GM12878 (cell line): ENCODE data around the gene HOXD9. TPM values are rescaled to one million over a fixed set of nuclear protein-coding genes. Genes with fewer than 3 reads are reported as not detected.

Source experiments
- ATAC-seq: fragments of 200-7000 bp; cut with Tn5 transposase; 3 replicates; pipeline ENCODE4 v1.9.1; 2020; ENCODE audit warnings: mild to moderate bottlenecking, moderate library complexity
- BruUV-seq: library from RNA; stranded (reverse); fragments of 400-500 nt; replicated peaks from 2 replicates; lab custom pipeline; 2021; lab: Mats Ljungman, UMichigan
- CTCF ChIA-PET: fragments of 300-600 bp; sonication (Branson Sonifier 250); formaldehyde crosslinking; extraction: SDS; loops from one replicate; lab custom pipeline; 2021; ENCODE audit warnings: inconsistent platforms; lab: Yijun Ruan, JAX
- POLR2A ChIA-PET: fragments of 350-600 bp; formaldehyde crosslinking; extraction: SDS; loops from one replicate; lab custom pipeline; 2021; ENCODE audit warnings: inconsistent platforms; lab: Charles Lee
- RAD21 ChIA-PET: fragments of 300-600 bp; sonication (Branson Sonifier 250); formaldehyde crosslinking; loops from one replicate; lab custom pipeline; 2023; ENCODE audit warnings: antibody characterized with exemption; ENCODE audit not compliant: unreplicated experiment; lab: Charles Lee
- SMC1A ChIA-PET: fragments of 300-600 bp; sonication (Branson Sonifier 250); formaldehyde crosslinking; loops from one replicate; lab custom pipeline; 2023; ENCODE audit not compliant: unreplicated experiment, uncharacterized antibody; lab: Charles Lee
- DNase-seq: peaks from one replicate; pipeline ENCODE4 v3.0.0-alpha.2; 2011; ENCODE audit warnings: low read depth, low spot score
- FAIRE-seq: peaks from 3 replicates; lab custom pipeline; 2011; peaks lifted over from hg19 to GRCh38; lab: Jason Lieb, UNC
- H2AFZ ChIP-seq: 2 replicates; pipeline ENCODE4 v1.6.0; 2011; ENCODE audit warnings: low read depth, low read length, control low read depth; ENCODE audit not compliant: control insufficient read depth
- H3K27ac ChIP-seq: 2 replicates; pipeline ENCODE4 v1.5.1; 2011; ENCODE audit warnings: control low read depth; ENCODE audit not compliant: control insufficient read depth, insufficient read depth
- H3K27me3 ChIP-seq, 2 experiments: replicated peaks in 1 of 2; 2 replicates each; pipeline versions ENCODE4 v1.6.0 to v1.6.1; 2011; ENCODE audit warnings: low read length in 1 of 2; ENCODE audit not compliant: control insufficient read depth in 2 of 2, insufficient read depth in 2 of 2
- H3K36me3 ChIP-seq, 2 experiments: 2 replicates each; pipeline ENCODE4 v1.5.1; 2011; ENCODE audit warnings: low read length in 1 of 2; ENCODE audit not compliant: control insufficient read depth in 2 of 2, insufficient read depth in 2 of 2
- H3K4me1 ChIP-seq: 2 replicates; pipeline ENCODE4 v1.6.1; 2011; ENCODE audit warnings: mild to moderate bottlenecking, low read length, moderate library complexity, mixed read lengths; ENCODE audit not compliant: control insufficient read depth, insufficient read depth
- H3K4me2 ChIP-seq: 2 replicates; pipeline ENCODE4 v1.6.0; 2011; ENCODE audit warnings: control low read depth; ENCODE audit not compliant: control insufficient read depth, insufficient read depth
- H3K4me3 ChIP-seq: fragments of 200-600 bp; sonication (generic); 2 replicates; pipeline ENCODE4 v1.5.1; 2016
- H3K79me2 ChIP-seq: 2 replicates; pipeline ENCODE4 v1.6.0; 2011; ENCODE audit warnings: low read length; ENCODE audit not compliant: control insufficient read depth, insufficient read depth
- H3K9ac ChIP-seq: 2 replicates; pipeline ENCODE4 v1.8.0; 2011; ENCODE audit warnings: low read length, control low read depth, mixed read lengths; ENCODE audit not compliant: control insufficient read depth, insufficient read depth
- H3K9me3 ChIP-seq: replicated peaks from 3 replicates; pipeline ENCODE4 v1.5.1; 2011; ENCODE audit warnings: mild to moderate bottlenecking, low read length; ENCODE audit not compliant: control insufficient read depth, insufficient read depth
- H4K20me1 ChIP-seq: 2 replicates; pipeline ENCODE4 v1.6.0; 2011; ENCODE audit not compliant: control insufficient read depth, insufficient read depth
- CEBPZ ChIP-seq: fragments of 150-350 bp; IDR thresholded peaks from 2 replicates; pipeline ENCODE4 v1.6.1; 2016; ENCODE audit warnings: low read depth, low read length
- FOS ChIP-seq: IDR thresholded peaks from 3 replicates; pipeline ENCODE4 v1.6.1; 2011; ENCODE audit warnings: borderline replicate concordance; ENCODE audit not compliant: insufficient read length; ENCODE audit errors: extremely low read depth
- KAT2A ChIP-seq: conservative IDR thresholded peaks from 2 replicates; pipeline ENCODE4 v1.6.1; 2011; ENCODE audit warnings: low read depth, low read length; ENCODE audit not compliant: control insufficient read depth
- MTA2 ChIP-seq: fragments of 450-650 bp; IDR thresholded peaks from 2 replicates; pipeline ENCODE4 v1.6.1; 2016; ENCODE audit warnings: low read depth, mild to moderate bottlenecking, moderate library complexity
- WGBS: methylation state at CpG from one replicate; pipeline ENCODE4 v1.1.6; 2016; ENCODE audit warnings: low lambda C conversion rate; ENCODE audit not compliant: insufficient replicate concordance, insufficient coverage; ENCODE audit errors: missing lambda C conversion rate; 5-methylcytosine and 5-hydroxymethylcytosine counted together
- in situ Hi-C: fragments of 300-500 bp; cut with MboI; formaldehyde crosslinking; loops from 9 replicates; pipeline ENCODE4 v1.14.3; 2018; ENCODE audit warnings: mixed read lengths
- intact Hi-C: fragments of 100-400 bp; cut with micrococcal nuclease; formaldehyde crosslinking; loops from one replicate; pipeline ENCODE4 v1.14.2; 2022; ENCODE audit not compliant: unreplicated experiment
- polyA plus RNA-seq, 11 experiments: library from polyadenylated mRNA; depleted of rRNA in 4 of 11; unstranded in 6 of 11; stranded (reverse) in 5 of 11; fragments of >200 nt; fragmentation: Nextera tagmentation in 4 of 11; fragmentation: Illumina TruSeq in 1 of 11; extraction: Ambion mirVana in 4 of 11; extraction: Trizol in 1 of 11; gene quantifications; 1 replicate in 1 of 11; 2 replicates in 10 of 11; pipeline versions ENCODE4 v1.2.1 to v1.2.3, GENCODE V29; 2011 to 2016; ENCODE audit warnings: inconsistent platforms in 2 of 11, missing spikeins in 2 of 11, low read depth in 1 of 11
- total RNA-seq, 4 experiments: library from RNA; depleted of rRNA in 3 of 4; stranded (reverse); fragments of >200 nt in 3 of 4; fragmentation: Illumina TruSeq in 1 of 4; extraction: Trizol in 1 of 4; gene quantifications; 2 replicates each; pipeline versions ENCODE4 v1.2.1 to v1.2.3, GENCODE V29; 2013 to 2021

Gene HOXD9
- total and polyA plus RNA-seq, 10 of the 15 experiments (the other 5 are each of a cell fraction or from before 2014, with no cell fraction given): not detected

DNA sequence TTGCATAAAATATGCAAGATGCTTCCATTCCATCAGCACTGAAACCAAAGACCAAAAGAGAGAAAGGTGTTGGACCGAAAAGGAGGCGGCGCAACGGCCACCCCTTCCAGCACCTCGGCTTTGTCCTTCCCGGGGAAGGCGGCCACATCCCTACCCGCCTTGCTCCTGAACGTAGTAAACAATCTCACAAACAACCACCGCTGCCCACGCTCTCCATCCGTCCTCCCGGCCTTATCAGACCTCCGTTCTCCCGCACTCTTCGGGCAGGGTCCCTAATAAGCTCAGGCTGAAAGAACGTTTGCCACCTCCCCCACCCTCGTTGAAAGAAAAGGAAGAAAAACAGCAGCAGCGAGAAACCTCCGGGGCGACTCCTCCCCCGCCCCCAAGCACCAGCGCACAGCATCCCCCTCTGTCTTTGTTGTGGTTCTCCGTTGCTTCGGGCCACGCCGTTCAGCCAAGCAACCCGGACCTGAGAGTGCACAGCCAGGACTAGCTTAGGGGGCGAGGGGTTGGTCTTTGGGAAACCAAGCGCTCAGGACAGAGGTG is 43.2 kb upstream of the HOXD9 start:
- Histone ChIP-seq H3K4me3 (no peak overlapping the region), H3K4me2 (no peak overlapping the region), H3K4me1 (no peaks in the 10 kb centered on the region), H4K20me1 (no peaks in the 10 kb centered on the region), H3K9ac (no peak overlapping the region), H3K27me3 (peaks cover 2 to 21% of the 10 kb centered on the region in 2 experiments), H3K79me2 (no peaks in the 10 kb centered on the region), H2AFZ (no peak overlapping the region), H3K27ac (no peak overlapping the region), H3K36me3 (no peaks in the 10 kb centered on the region), H3K9me3 (peaks cover 20% of the 10 kb centered on the region; the same call in 2 of the 3 replicates)
- BruUV-seq: no TSS peak
- DNase-seq (no peak), FAIRE-seq (no peak), ATAC-seq (no peak)
- in situ Hi-C loops (no loop called here), intact Hi-C loops (no loop called here)
- ChIA-PET CTCF (no interaction called here), POLR2A (no interaction called here), SMC1A (no interaction called here), RAD21 (no interaction called here)
- 48% methylated on average over 30 of the region's 30 CpGs for WGBS
- TF ChIP-seq MTA2 (no peak), FOS (no peak), KAT2A (no peak), CEBPZ (no peak)
